H1 (cell line): Measurements from ENCODE around the gene RTCB. TPM values are rescaled to one million over a fixed set of nuclear protein-coding genes. Genes with fewer than 3 reads are reported as not detected.

Experiments used
- CHD2 ChIP-seq: IDR thresholded peaks from 2 replicates; pipeline ENCODE4 v1.6.1; 2012; ENCODE audit warnings: low read length, improper control_type of control experiment
- CHD7 ChIP-seq: fragments of 300-600 bp; sonication (generic); IDR thresholded peaks from 2 replicates; pipeline ENCODE4 v1.7.1; 2012; ENCODE audit warnings: low read length, moderate library complexity, mild to moderate bottlenecking, inconsistent platforms; ENCODE audit not compliant: insufficient replicate concordance
- CTCF ChIP-seq, 3 experiments: IDR thresholded peaks; 1 replicate in 2 of 3; 2 replicates in 1 of 3; pipeline versions ENCODE4 v1.5.1 to v1.6.1; 2011; ENCODE audit warnings: low read length in 3 of 3, mild to moderate bottlenecking in 3 of 3, inconsistent platforms in 2 of 3, low read depth in 1 of 3, moderate library complexity in 1 of 3; ENCODE audit not compliant: insufficient read depth in 1 of 3; ENCODE audit errors: control extremely low read depth in 1 of 3
- HDAC6 ChIP-seq: IDR thresholded peaks from one replicate; pipeline ENCODE4 v1.7.1; 2012; ENCODE audit warnings: low read depth, mild to moderate bottlenecking, inconsistent platforms, low read length, moderate library complexity
- KDM4A ChIP-seq: IDR thresholded peaks from one replicate; pipeline ENCODE4 v1.7.1; 2012; ENCODE audit warnings: low read depth, mild to moderate bottlenecking, moderate library complexity, low read length, inconsistent platforms; ENCODE audit not compliant: severe bottlenecking
- NRF1 ChIP-seq: IDR thresholded peaks from 2 replicates; pipeline ENCODE4 v1.6.1; 2011; ENCODE audit warnings: mild to moderate bottlenecking, low read depth, low read length, improper control_type of control experiment
- POLR2AphosphoS5 ChIP-seq: IDR thresholded peaks from 2 replicates; pipeline ENCODE4 v1.6.1; 2011; ENCODE audit warnings: low read depth, low read length
- RAD21 ChIP-seq, 2 experiments: IDR thresholded peaks in 1 of 2; conservative IDR thresholded peaks in 1 of 2; 2 replicates each; pipeline ENCODE4 v1.6.1; 2011; ENCODE audit warnings: low read depth in 2 of 2, low read length in 2 of 2, improper control_type of control experiment in 1 of 2, inconsistent platforms in 1 of 2, mild to moderate bottlenecking in 1 of 2, moderate library complexity in 1 of 2
- TEAD4 ChIP-seq: IDR thresholded peaks from 2 replicates; pipeline ENCODE4 v1.6.1; 2012; ENCODE audit warnings: low read depth, low read length, inconsistent platforms, mixed read lengths
- polyA plus RNA-seq, 7 experiments: library from polyadenylated mRNA; depleted of rRNA in 3 of 7; stranded (reverse) in 5 of 7; unstranded in 2 of 7; fragments of >200 nt in 5 of 7; fragments of 200-250 nt in 2 of 7; gene quantifications; 1 replicate in 5 of 7; 2 replicates in 1 of 7; 4 replicates in 1 of 7; pipeline versions ENCODE4 v1.2.1 to v1.2.3, GENCODE V29; 2011 to 2013; ENCODE audit warnings: missing spikeins in 2 of 7, mixed read lengths in 2 of 7
- total RNA-seq: library from RNA; stranded (reverse); fragmentation: NEBNext Ultra II Directional; extraction: Animal tissue kit (Norgen Biotek cat#: 25700); gene quantifications from 2 replicates; pipeline ENCODE4 v1.2.1, GENCODE V29; 2021

RTCB gene
- total and polyA plus RNA-seq, 2 of the 8 experiments (the other 6 are each of a cell fraction or from before 2014, with no cell fraction given): 104 to 114 TPM

- TF ChIP-seq CHD7: no peak
- peak; percentile 23 to 28; a peak in 3 of 4 replicates for TF ChIP-seq RAD21 (IDR thresholded peaks at IDR 0.05 in 1 of 2, conservative IDR thresholded peaks at IDR 0.05 in 1 of 2; ENCODE audit: low read depth in 2 of 2, low read length in 2 of 2)
- peak in 2 of 3 experiments; percentile 22 to 49; a peak in 2 of 4 replicates for TF ChIP-seq CTCF (IDR thresholded peaks at IDR 0.05; ENCODE audit: control extremely low read depth in 1 of 3, insufficient read depth in 1 of 3, low read depth in 1 of 3, low read length in 3 of 3)
- TF ChIP-seq CHD2: no peak
- no peak for TF ChIP-seq POLR2AphosphoS5
- no peak for TF ChIP-seq HDAC6
- TF ChIP-seq KDM4A: no peak
- no peak for TF ChIP-seq TEAD4
- TF ChIP-seq NRF1: no peak
Observed at GRCh38 chr22:32413719-32414118, 1.7 kb upstream of the RTCB start (continued).
